ENCODE results near the gene STX3. TPM values are rescaled to one million over a fixed set of nuclear protein-coding genes. Genes with fewer than 3 reads are reported as not detected.
"Not testable (repeated sequence)": the region's sequence is repeated elsewhere in the genome, so short reads cannot be mapped to it uniquely, and the experiment has no call there.

The STX3 gene
- total RNA-seq, 1 donor from 2014 or later, result 10.0 TPM

DNA sequence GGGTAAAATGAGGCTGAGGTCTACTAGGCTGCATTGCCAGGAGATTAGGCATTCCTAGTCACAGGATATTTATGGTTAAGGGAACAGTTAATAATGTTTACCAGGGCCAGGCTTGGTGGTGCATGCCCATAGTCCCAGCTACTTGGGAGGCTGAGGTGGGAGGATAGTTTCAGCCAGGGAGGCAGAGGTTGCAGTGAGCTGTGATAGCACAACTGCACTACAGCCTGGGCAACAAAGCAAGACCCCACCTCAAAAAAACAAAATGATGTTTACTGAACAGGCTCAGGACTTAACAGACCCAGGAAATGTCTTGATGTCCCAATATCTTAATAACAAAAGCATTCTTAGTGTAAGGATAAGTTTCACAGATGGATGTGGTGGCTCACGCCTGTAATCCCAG, 58.2 kb downstream of the STX3 start:
- no peak for DNase-seq (ENCODE audit: low spot score)
- intact Hi-C loops (cut with DNase I), result no loop called here

DNA sequence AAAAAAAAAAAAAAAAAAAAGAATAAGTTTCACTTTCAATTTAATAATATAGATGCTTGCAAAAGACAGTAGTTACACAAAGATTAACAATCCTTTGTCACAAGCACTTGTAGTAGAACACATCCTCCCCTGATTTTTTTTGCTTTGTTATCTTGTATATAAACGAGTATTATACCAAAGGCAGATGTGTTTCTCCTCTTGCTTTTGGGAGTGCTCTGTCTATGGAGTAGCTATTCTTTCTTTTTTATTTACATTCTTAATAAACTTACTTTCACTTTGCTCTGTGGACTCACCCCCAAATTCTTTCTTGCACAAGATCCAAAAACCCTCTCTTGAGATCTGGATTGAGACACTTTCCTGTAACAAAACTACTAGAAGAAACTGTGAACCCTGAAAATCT, 58.8 kb downstream of the STX3 start:
- intact Hi-C loops (cut with DNase I), result no loop called here
- DNase-seq (ENCODE audit: low spot score), result no peak

DNA sequence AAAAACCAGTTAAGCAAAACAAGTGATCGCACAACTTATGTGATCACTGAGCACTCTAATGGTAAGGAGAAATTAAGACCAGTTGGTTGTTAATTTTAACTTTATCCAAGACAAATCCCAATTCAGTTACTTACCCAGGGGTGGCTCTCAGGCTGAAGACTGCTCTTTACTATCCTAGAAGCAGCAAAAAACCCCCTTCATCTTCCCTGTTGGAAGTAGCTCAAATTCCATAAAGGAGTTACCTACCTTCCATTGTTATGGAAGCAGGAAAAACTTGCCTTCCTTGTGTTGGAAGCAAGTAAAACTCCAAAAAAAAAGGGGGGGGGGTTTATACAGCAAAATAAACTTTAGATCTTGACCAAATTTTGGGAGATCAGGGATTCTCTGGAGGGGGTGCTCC, 60.6 kb downstream of the STX3 start:
- DNase-seq (ENCODE audit: low spot score), result no peak
- intact Hi-C loops (cut with DNase I), result no loop called here

DNA sequence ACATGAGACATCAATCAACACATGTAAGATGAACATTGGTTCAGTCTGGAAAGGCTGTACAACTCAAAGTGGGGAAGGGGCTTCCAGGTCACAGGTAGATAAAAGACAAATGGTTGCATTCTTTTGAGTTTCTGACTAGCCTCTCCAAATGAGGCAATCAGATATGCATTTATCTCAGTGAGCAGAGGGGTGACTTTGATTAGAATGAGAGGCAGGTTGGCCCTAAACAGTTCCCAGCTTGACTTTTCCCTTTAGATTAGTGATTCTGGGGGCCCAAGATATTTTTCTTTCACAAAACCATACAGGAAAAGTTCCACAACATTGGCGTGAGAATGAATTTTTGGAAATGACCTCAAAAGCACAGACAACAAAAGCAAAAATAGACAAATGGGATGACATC, 61.3 kb downstream of the STX3 start:
- DNase-seq (ENCODE audit: low spot score); intact Hi-C loops (cut with DNase I): not testable (repeated sequence)

DNA sequence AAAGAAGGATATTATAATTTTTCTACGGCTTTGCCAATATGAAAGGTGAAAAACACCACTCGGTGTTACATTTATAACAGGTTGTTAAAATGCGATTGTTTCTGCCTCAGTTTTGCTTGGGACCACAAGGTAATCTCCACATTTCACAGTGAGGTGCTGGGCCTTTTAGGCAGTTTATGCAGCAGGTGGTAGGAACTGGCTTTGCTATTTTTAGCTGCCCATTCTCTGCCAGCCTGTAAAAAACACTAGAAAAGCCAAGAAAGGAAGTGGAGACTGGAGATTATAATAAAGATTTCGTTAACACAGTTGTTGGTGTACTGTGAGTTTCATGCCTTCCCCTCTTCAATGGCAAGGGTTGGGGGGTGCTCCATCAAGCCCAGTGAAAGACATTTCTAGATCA, 63.4 kb downstream of the STX3 start:
- DNase-seq (ENCODE audit: low spot score), result no peak
- intact Hi-C loops (cut with DNase I), result no loop called here

DNA sequence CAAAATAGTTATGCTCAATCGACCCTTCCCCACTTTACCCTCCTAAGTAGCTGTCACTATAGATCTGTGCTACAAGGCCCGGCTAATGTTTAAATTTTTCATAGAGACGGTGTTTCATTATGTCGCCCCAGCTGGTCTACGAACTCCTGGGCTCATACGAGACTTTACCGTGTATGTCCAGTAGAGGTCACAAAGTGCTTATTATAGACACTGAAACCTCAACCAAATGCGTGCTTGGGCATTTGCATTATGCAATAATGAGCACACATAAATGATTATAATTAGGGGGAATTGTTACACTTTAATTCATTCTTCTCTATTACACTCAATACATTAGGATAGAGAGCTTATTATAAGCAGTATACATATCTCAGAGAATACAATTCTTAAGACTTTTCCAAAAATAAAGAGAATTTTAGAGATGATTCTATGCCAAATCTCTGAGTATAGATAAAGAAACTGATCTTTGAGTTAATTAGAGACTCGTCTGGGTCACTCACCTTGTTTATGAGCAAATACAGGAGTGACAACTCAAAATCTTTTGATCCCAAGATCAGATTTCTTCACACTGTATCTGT, 67.9 kb downstream of the STX3 start:
- intact Hi-C loops (cut with DNase I), result loop anchor here (2.0 to 5.0 kb wide), 3 partner anchors 309 to 429 kb away; no protein-coding TSS in a partner anchor
- DNase-seq (ENCODE audit: low spot score), result no peak

DNA sequence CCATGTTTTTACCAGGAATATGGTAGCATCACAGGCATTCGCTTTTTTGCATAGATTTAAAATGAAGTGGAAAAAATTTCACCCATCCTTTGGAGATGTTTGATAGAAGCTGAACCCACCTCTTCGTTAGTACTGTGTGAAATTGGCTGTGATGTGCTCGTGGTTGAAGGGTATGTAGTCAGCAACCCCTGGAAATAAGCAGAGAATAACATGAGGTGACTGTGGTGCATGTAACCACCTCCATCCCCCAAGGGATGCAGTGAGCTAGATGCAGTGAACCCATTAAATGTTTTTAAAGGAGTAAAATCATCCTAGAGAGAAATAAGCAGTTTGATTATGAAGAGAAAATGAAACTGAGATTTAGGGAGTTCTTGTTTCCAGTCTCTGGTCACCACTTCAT, 74.2 kb downstream of the STX3 start:
- DNase-seq (ENCODE audit: low spot score), result no peak
- intact Hi-C loops (cut with DNase I), result no loop called here

DNA sequence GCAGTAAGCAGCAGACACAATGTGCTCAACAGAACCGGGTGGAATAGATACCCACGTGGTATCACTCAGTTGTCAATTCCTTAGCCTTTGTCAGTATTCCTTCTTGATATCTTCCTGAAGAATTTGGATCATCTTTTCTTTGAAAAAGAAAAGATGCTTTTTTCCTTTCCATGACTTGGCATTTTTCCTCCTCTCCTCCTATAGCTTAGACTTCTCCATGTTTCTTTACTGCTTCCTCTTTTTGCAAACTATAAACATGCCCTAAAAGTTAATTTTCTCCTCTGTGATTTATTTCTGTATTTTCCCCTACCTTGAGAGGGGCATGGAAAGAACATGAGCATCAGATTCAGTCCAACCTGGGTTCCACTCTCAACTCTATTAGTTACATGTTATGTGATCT, 78.4 kb downstream of the STX3 start:
- intact Hi-C loops (cut with DNase I), result no loop called here

DNA sequence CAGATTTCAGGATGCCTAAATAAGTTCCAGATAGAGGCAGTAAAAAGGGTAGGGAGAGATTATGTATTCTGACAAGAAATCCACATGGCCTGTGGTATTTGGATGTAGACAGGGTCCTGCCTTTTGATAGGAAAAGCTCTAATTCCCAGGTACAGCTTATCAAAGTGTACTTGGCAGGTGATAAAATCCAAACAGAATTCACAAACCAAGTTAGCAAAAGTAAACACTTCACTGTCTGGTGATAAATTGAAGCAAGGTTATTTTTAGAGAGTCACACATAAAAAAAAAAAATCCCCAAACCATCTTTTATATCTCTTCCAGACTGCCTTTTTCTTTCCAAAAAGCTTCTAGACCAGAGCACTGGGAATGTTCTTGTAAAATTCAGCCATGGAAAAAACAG, 84.4 kb downstream of the STX3 start:
- intact Hi-C loops (cut with DNase I), result no loop called here
- DNase-seq (ENCODE audit: low spot score), result no peak

More for the DNA sequence above, 78.4 kb downstream of the STX3 start:
- no peak for DNase-seq (ENCODE audit: low spot score)

DNA sequence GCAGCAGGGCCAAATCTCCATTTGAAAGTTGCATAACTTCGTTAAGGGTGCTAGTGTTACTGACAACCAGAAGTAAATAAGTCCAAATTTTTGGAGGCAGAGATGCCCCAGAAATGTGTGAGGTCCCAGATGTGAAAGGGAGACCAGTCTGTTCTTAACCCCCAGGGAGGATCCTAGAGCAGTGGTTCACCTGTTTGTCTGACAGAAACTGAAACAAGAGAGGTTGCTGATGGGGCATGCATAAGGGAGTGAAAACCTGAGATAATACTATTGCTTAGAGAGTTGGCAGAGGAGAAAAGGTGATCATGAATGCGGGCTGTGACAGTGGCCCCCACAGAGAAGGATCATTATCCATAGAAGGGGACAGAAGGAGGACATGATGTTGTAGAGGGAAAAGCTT, 86.3 kb downstream of the STX3 start:
- intact Hi-C loops (cut with DNase I), result no loop called here
- DNase-seq (ENCODE audit: low spot score), result no peak

DNA sequence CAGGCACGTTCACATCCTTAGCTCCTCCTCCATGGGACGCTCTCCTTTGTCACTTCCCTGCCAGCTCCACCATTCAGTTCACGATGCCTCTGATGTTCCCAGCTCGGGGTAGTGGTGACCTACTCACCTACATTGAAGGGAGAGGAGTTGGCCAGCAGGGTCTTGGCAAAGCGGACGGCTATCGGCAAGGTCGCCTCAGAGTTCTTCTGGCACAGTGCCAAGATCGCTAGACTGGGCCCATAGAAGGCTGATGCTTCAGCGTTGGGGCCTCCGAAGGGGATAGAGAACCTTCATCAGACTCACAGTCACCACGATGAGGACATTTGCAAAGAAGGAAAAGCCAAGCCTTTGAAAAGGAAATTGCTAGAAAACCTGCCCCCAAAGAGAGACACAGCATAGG, 87.1 kb downstream of the STX3 start:
- DNase-seq (ENCODE audit: low spot score), result no peak

DNA sequence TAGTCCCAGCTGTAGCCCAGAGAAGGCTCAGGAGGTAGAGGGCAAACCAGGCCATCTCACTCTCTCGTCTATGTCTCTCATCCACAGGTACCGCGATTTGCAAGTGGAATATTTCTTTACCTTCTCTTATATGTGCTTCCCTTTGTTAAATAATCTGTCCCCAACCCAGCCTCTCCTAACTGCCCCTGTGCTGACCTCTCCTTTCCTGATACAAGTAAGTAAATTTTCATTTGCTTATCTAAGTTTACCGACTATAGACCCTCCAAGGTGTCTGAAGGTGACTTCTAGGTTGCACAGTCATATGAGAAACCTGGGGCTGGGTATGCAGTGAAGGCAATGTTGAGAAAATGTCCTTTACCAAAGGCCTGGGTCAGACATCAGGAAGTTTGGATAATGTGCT, 90.2 kb downstream of the STX3 start, which contains the start of gene CBLIF:
Gene CBLIF (minus strand): TSS at position 101 of the 400 bp plus-strand sequence. CDS start 46 bp downstream, at position 55.
- no peak for DNase-seq (ENCODE audit: low spot score)
- intact Hi-C loops (cut with DNase I), result no loop called here

More for the DNA sequence above, 87.1 kb downstream of the STX3 start:
- intact Hi-C loops (cut with DNase I), result no loop called here

DNA sequence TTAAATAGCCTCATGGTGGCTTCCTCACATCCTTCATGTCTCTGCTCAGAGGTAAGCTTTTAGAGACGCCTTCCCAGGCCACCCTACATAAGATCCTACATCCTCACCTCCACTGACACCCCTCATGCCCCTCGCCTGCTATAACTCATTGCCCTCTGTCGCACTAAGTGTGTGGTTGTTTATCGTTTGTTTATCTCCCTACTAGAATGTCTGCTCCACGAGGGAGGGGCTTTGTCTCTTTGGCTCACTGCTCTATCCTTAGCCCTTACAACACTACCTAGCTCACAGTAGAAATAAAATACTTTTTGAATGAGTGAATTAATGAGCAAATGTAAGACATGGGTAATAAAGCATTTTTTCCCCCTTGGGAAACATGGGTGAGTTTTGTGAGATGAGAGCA, 91.4 kb downstream of the STX3 start:
- intact Hi-C loops (cut with DNase I), result no loop called here
- no peak for DNase-seq (ENCODE audit: low spot score)

DNA sequence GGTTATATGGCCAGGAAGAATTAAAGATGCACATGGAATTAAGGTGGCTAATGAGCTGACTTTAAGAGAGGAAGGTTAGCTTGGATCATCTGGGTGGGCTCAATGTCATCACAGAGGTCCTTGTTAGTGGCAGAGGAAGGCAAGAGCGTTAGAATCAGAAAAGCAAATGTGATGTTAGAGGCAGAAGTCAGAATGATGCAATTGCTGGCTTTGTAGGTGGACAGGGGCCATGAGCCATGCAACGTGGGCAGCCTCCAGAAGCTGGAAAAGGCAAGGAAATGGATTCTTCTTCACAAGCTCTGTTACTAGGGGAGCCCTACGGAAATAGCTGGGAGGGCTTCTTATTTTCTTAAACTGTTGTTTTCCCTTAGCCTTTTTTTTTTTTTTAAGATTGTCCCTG, 92.5 kb downstream of the STX3 start:
- DNase-seq (ENCODE audit: low spot score), result no peak
- intact Hi-C loops (cut with DNase I), result no loop called here

DNA sequence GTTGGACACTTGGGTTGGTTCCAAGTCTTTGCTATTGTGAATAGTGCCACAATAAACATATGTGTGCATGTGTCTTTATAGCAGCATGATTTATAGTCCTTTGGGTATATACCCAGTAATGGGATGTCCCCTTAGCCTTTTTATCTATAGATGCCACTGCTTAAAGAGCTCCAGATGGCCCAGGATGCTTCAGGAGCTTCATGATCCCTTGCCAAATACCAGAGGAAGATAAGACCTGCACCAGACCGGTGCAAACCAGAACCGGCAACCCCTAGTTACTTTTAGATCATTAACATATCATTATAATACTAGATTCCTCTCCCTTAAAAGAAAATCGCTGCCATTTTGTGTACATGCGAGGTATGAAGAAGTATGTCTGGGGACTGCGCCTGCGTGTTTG, 93.3 kb downstream of the STX3 start:
- DNase-seq (ENCODE audit: low spot score); intact Hi-C loops (cut with DNase I): not testable (repeated sequence)

DNA sequence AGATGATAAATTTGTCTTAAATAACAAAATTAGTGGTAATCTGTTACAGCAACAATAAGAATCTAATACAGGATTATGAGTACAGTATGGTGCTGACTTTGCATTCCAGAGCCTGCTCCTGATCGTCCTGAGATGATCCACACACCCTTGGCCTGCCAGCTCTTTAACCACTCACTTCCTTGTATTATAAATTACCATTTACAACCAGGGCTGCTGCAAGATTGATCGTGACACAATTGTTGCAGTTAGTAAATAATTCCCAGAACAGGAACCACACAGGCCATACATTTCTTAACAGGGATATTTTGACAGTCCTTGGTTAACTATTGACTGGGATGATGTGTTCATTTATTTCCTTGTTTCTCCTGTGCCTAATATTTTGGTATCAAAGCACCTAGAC, 94.0 kb downstream of the STX3 start:
- intact Hi-C loops (cut with DNase I), result no loop called here
- no peak for DNase-seq (ENCODE audit: low spot score)

DNA sequence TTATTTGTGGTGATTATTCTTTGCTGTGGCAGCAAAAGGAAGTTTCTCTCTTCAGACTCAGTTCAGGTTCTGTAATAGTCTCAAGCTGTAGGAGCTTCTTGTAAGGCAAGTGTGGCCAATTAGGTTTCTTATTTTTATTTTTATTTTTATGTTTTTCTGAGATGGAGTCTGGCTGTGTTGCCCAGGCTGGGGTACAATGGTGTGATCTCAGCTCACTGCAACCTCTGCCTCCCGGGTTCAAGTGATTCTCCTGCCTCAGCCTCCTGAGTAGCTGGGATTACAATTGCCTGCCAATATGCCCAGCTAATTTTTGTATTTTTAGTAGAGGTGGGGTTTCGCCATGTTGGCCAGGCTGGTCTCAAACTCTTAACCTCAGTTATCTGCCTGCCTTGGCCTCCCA, 94.4 kb downstream of the STX3 start:
- intact Hi-C loops (cut with DNase I); DNase-seq (ENCODE audit: low spot score): not testable (repeated sequence)

DNA sequence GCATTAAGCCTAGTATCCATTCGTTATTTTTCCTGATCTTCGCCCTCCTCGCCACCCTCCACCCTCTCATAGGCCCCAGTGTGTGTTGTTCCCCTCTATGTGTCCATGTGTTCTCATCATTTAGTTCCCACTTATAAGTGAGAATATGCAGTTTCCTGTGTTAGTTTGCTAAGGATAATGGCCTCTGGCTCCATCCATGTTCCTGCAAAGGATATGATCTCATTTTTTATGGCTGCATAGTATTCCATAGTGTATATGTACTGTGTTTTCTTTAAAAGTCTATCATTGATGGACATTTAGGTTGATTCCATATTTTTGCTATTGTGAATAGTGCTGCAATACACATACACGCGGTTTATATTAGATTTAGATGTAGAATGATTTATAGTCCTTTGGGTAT, 96.2 kb downstream of the STX3 start:
- intact Hi-C loops (cut with DNase I); DNase-seq (ENCODE audit: low spot score): not testable (repeated sequence)

DNA sequence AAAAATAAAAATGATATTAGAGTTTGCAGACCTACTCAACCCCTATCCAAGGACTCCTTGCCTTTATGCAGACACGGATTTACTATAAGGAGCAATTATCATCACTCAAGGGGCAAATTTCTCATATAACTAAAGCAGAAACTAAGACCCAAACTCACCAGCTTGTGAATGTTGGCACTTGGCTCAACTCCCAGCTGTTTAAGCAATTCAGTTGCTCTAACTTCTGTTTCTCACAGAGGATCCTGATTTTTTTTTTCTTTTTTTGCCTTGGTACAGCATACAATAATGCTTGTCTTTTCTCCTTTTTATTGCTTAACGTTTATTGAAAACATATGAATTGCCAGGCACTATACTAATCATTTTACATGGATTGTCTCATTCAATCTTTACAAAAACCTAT, 99.7 kb downstream of the STX3 start:
- intact Hi-C loops (cut with DNase I), result no loop called here
- DNase-seq (ENCODE audit: low spot score), result no peak
